Subcutaneous adipose tissue (tissue), 4 donors: Measurements from ENCODE around the gene CNTNAP2. TPM values are rescaled to one million over a fixed set of nuclear protein-coding genes. Genes with fewer than 3 reads are reported as not detected.

ENCODE experiments used
- total RNA-seq, 4 donors: library from RNA; depleted of rRNA; stranded (reverse); fragments of >200 nt; gene quantifications; one replicate each; pipeline ENCODE4 v1.1.0, GENCODE V29; 2016
- TF ChIP-seq, protein P1 (sequence below): fragments of 450-650 bp; IDR thresholded peaks from one replicate; pipeline ENCODE4 v1.5.1; 2016; ENCODE audit warnings: low read depth, mild to moderate bottlenecking, control low read depth, antibody characterized with exemption, moderate library complexity

Gene CNTNAP2
- total RNA-seq, 4 donors from 2014 or later = not detected

DNA sequence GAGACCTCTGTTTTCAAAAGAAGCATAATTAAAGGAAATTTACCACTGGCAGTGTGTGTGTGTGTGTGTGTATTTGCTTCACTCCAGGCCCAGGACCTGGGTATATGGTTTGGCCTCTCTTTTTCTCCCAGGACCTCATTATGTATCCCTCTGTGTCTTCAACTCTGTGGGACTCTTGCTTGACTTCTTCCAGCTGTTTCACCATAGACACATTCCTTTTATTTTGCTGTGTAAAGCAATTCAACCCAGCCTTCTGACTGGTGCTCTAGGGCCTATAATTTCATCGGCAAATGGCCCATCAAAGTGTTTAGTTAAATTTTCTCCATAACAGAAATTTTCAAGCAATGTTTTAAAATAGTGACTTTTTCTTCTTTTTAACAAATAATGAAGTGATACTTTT lies 954.3 kb downstream of the CNTNAP2 start:
- TF ChIP-seq, protein P1, sequence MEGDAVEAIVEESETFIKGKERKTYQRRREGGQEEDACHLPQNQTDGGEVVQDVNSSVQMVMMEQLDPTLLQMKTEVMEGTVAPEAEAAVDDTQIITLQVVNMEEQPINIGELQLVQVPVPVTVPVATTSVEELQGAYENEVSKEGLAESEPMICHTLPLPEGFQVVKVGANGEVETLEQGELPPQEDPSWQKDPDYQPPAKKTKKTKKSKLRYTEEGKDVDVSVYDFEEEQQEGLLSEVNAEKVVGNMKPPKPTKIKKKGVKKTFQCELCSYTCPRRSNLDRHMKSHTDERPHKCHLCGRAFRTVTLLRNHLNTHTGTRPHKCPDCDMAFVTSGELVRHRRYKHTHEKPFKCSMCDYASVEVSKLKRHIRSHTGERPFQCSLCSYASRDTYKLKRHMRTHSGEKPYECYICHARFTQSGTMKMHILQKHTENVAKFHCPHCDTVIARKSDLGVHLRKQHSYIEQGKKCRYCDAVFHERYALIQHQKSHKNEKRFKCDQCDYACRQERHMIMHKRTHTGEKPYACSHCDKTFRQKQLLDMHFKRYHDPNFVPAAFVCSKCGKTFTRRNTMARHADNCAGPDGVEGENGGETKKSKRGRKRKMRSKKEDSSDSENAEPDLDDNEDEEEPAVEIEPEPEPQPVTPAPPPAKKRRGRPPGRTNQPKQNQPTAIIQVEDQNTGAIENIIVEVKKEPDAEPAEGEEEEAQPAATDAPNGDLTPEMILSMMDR = no peak

DNA sequence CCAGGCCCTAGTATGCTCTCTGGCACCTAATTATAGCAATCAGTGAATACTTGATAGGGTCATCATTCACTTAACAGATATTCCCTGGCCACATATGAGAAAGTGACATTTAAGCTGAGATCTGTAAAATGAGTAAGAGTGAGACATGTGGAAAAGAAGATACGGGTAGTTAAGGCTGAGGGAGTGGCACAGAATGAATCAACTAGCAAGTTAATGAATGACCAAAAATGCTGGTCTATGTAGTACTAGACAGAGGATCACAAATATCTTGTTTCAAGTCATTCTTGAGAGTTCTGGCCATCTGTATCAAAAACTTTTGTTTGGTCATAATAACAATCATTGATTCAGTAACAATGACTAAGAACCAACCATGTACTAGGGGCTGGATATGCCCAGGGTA lies 954.9 kb downstream of the CNTNAP2 start:
- TF ChIP-seq, protein P1 = no peak

DNA sequence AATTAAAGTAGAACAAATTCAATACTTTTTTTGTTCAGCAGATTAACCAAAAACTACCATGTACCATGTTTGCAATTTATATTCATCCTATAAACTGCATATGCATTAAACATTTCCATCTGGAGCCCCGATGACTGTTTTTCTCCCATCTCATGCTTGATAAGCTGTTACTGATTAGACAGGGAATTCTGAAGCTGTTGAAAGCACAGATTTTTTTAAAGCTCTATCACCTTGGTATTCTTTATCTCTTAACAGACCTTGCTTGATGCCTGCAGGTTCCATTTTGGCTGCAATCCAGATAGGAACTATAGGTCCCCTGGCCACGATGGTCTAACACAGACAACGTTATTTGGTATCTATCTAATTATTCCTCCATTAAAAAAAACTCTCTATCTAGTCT lies 961.7 kb downstream of the CNTNAP2 start:
- TF ChIP-seq, protein P1 = no peak

DNA sequence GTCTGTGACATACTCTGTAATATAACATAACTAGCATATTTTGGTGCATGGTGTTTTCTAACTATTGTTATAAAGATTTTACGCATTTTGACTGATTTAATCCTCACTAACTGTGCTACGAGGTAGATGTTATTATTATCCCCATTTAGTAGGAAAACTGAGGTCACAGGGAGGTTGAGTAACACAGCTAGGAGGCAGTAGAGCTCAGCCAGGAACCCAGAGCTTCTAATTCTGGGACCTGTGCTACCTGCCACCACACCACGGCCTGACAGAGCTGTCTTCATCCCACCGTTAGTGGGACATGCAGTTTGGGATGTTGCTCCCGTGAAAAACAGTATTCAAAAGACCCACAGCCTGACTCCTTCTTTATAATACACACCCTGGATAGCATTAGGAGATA lies 962.5 kb downstream of the CNTNAP2 start:
- TF ChIP-seq, protein P1 = no peak

DNA sequence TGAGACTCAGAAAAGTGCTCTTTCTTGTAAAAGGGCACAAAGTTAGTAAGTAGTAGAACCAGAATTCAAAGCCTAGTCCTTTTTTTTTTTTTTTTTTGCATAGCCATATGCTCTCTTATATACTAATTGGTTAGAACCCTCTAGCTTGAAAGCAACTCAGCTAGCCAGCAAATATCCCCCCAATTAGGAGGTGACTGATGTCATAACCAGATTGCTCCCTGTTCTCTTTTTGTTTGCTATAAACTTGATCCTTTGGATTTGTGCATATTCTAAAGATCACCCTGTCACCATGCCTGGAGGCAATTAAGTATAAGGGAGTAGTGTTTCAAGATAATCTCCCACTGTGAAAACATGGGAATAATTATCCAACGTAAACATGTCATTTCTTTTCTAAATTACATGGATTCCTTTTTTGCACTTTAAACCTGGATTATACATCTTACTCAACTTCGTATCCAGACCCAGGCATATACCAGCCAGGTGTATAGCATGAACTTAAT lies 963.4 kb downstream of the CNTNAP2 start:
- TF ChIP-seq, protein P1 = no peak

DNA sequence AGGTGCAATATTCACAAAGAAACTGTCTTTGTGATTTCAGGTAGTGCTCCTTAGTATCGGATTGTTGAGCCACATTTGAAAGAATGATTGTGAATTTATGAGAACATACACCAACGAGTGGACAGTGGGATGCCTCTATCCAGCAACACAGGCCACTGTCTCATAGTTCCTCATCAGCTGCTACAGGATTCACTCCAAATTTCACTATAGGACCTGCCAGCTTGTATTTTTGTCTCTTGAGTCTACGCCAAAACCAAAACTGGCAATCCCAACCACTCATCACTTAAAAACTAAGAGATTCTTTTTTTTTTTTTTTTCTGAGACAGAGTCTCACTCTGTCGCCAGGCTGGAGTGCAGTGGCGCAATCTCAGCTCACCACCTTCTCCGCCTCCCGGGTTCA lies 964.5 kb downstream of the CNTNAP2 start:
- TF ChIP-seq, protein P1 = no peak

DNA sequence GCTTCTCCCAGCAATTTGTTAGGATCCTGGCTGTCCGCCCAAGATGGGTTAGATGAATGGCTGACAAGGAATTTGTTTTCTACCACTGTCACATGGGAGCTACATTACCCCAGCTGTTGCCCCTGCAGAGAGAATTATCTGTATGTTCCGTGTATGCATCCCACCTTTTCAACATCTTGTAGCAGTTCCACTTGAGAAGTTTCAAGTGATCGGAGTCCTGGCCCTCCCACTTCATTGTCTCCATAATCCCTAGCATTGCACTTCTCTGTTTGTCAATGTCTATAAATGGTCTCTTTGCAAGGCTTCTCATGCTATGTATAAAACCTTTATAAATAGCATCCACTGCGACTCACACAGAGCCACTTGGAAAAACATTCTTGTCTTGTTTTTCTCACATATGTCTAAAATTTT lies 972.5 kb downstream of the CNTNAP2 start:
- TF ChIP-seq, protein P1 = no peak
